Gastroesophageal sphincter (tissue), 4 donors: Measurements from ENCODE around the gene ZNF521. TPM values are rescaled to one million over a fixed set of nuclear protein-coding genes. Genes with fewer than 3 reads are reported as not detected.

Source experiments
- ATAC-seq: fragments of 150-250 bp; one replicate; pipeline ENCODE4 v1.9.1; 2016; ENCODE audit warnings: mild to moderate bottlenecking, moderate library complexity
- H3K27ac ChIP-seq, 4 donors: fragments of 200-600 bp; sonication (generic) in 3 of 4; 1 replicate in 3 of 4; 2 replicates in 1 of 4; pipeline ENCODE4 v1.5.1; 2016 to 2019
- H3K27me3 ChIP-seq: fragments of 200-600 bp; sonication (generic); one replicate; pipeline ENCODE4 v1.5.1; 2019
- H3K36me3 ChIP-seq, 2 donors: fragments of 200-600 bp; sonication (generic); one replicate each; pipeline ENCODE4 v1.5.1; 2019; ENCODE audit warnings: control low read depth in 1 of 2
- H3K4me1 ChIP-seq, 3 donors: fragments of 200-600 bp; sonication (generic); 1 replicate in 2 of 3; 2 replicates in 1 of 3; pipeline ENCODE4 v1.5.1; 2016 to 2019; ENCODE audit warnings: control low read depth in 2 of 3
- H3K4me3 ChIP-seq, 2 donors: fragments of 200-600 bp; sonication (generic); one replicate each; pipeline ENCODE4 v1.5.1; 2019; ENCODE audit warnings: mild to moderate bottlenecking in 1 of 2, moderate library complexity in 1 of 2
- H3K9me3 ChIP-seq, 3 donors: fragments of 200-600 bp; sonication (generic); one replicate each; pipeline ENCODE4 v1.5.1; 2017 to 2019; ENCODE audit warnings: control low read depth in 2 of 3
- CTCF ChIP-seq, 4 experiments: fragments of 200-600 bp in 2 of 4; fragments of 450-650 bp in 2 of 4; sonication (generic) in 1 of 4; IDR thresholded peaks; one replicate each; pipeline ENCODE4 v1.5.1; 2017 to 2019; ENCODE audit warnings: antibody characterized with exemption in 4 of 4, mild to moderate bottlenecking in 2 of 4, moderate library complexity in 2 of 4
- EP300 ChIP-seq: sonication (generic); formaldehyde crosslinking; IDR thresholded peaks from one replicate; pipeline ENCODE4 v1.6.1; 2017; ENCODE audit warnings: antibody characterized with exemption, mild to moderate bottlenecking
- POLR2A ChIP-seq, 2 donors: fragments of 450-650 bp; IDR thresholded peaks; one replicate each; pipeline ENCODE4 v1.6.1; 2017; ENCODE audit warnings: antibody characterized with exemption in 2 of 2, mild to moderate bottlenecking in 2 of 2, moderate library complexity in 1 of 2
- POLR2AphosphoS5 ChIP-seq: sonication (generic); formaldehyde crosslinking; IDR thresholded peaks from one replicate; pipeline ENCODE4 v1.6.1; 2017; ENCODE audit warnings: antibody characterized with exemption
- WGBS, 2 donors: methylation state at CpG; one replicate each; pipeline ENCODE4 v1.1.5; 2018; ENCODE audit warnings: low coverage in 1 of 2; 5-methylcytosine and 5-hydroxymethylcytosine counted together
- total RNA-seq, 4 donors: library from RNA; depleted of rRNA; stranded (reverse); fragments of >200 nt; gene quantifications; one replicate each; pipeline ENCODE4 v1.1.0, GENCODE V29; 2016

The ZNF521 gene
- total RNA-seq, 4 donors from 2014 or later = 9.9 to 29.3 (median 13.4) TPM

DNA sequence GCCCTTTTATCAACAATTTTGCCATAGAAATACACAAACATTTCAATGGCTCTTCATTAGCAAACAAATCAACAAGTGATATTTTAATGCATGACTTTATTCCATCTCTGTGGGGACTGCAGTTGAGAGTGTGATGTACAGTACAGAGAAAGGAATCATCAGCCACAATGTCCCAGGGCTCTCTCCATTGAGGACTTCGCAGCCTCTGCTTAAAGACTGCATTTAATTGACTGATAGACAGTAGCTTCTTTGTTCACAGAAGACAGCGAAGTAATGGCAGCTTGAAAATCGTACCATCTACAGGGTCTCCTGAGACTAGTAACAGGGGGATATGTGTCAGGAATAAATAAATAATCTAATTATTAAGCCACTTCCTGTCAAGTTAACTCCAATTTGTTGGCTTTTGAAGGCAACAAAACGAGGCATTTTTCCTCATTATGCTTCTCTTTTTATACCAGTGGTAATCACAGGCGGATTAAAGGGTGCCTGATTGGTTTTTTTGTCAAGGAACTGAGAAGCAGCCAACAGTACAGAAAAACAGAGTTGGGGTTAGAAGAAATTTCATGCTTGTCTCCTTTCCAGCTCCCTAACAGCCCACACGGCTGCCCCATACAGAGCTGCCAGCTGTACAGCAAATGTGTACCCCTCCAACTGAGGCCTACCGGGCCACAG is 164.3 kb downstream of the ZNF521 start:
- Histone ChIP-seq H3K4me3 (no peak overlapping the region), H3K9me3 (no peaks in the 10 kb centered on the region), H3K27me3 (no peaks in the 10 kb centered on the region), H3K36me3 (no peaks in the 10 kb centered on the region), H3K4me1 (no peaks in the 10 kb centered on the region), H3K27ac (no peak overlapping the region)
- ATAC-seq = no peak
- TF ChIP-seq EP300 (no peak), POLR2A (IDR thresholded peaks at IDR 0.05) (no peak), POLR2AphosphoS5 (no peak), CTCF (IDR thresholded peaks at IDR 0.05) (no peak)
- WGBS, 2 donors = 70% methylated on average over 2 to 5 of the region's 7 CpGs

DNA sequence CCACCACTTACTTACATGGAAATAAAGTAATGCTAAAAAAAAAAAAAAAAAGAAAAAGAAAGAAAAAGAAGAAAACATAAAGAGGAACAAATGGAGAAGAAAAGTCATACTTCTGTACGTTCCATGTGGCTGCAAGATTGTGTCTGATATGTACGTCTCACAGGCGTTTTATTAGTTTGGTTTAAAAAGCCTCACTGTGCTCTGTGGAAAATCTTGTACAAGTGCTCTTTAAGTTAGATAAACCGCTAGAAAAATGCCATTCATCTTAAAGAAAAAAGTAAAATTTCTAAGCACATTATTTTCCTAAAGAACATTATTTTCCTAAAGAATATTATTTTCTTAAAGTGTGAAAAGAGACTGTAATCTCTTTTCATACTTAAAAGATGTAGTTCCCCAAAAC is 165.1 kb downstream of the ZNF521 start:
- H3K4me1 ChIP-seq = no peaks in the 10 kb centered on the region
- no peak for TF ChIP-seq POLR2A (IDR thresholded peaks at IDR 0.05)
- TF ChIP-seq POLR2AphosphoS5 = no peak
- TF ChIP-seq CTCF (IDR thresholded peaks at IDR 0.05) = no peak
- TF ChIP-seq EP300 = no peak
- no peaks in the 10 kb centered on the region for H3K36me3 ChIP-seq
- H3K9me3 ChIP-seq = no peaks in the 10 kb centered on the region
- no peak for ATAC-seq
- no peak overlapping the region for H3K27ac ChIP-seq
- H3K27me3 ChIP-seq = no peaks in the 10 kb centered on the region
- H3K4me3 ChIP-seq = no peak overlapping the region
- WGBS, 2 donors = 49 to 90% methylated on average over 4 of the region's 4 CpGs

GRCh38 chr18:25181993-25182392 is 170.0 kb downstream of the ZNF521 start:
- no peak for ATAC-seq
- 86 to 100% methylated on average over 2 of the region's 2 CpGs for WGBS, 2 donors

GRCh38 chr18:25181581-25181980 is 170.4 kb downstream of the ZNF521 start:
- no peak for ATAC-seq
- Histone ChIP-seq H3K36me3 (no peaks in the 10 kb centered on the region), H3K4me3 (no peak overlapping the region), H3K4me1 (no peaks in the 10 kb centered on the region), H3K27me3 (no peaks in the 10 kb centered on the region), H3K27ac (no peak overlapping the region), H3K9me3 (no peaks in the 10 kb centered on the region)
- WGBS, 2 donors = 63 to 73% methylated on average over 3 of the region's 3 CpGs
- TF ChIP-seq POLR2A (IDR thresholded peaks at IDR 0.05) = no peak
- TF ChIP-seq POLR2AphosphoS5 = no peak
- no peak for TF ChIP-seq EP300
- TF ChIP-seq CTCF (IDR thresholded peaks at IDR 0.05) = no peak

More at GRCh38 chr18:25181993-25182392, 170.0 kb downstream of the ZNF521 start:
- H3K36me3 ChIP-seq = no peaks in the 10 kb centered on the region
- H3K27me3 ChIP-seq = no peaks in the 10 kb centered on the region
- H3K9me3 ChIP-seq = no peaks in the 10 kb centered on the region
- H3K4me1 ChIP-seq = no peaks in the 10 kb centered on the region
- H3K4me3 ChIP-seq = no peak overlapping the region
- H3K27ac ChIP-seq = no peak overlapping the region
- TF ChIP-seq EP300 (no peak), POLR2AphosphoS5 (no peak), CTCF (IDR thresholded peaks at IDR 0.05) (no peak), POLR2A (IDR thresholded peaks at IDR 0.05) (no peak)

- Histone ChIP-seq H3K36me3 (no peaks in the 10 kb centered on the region), H3K4me3 (no peak overlapping the region), H3K27ac (no peak overlapping the region), H3K27me3 (no peaks in the 10 kb centered on the region), H3K9me3 (no peaks in the 10 kb centered on the region), H3K4me1 (no peaks in the 10 kb centered on the region)
- 71 to 73% methylated on average over 4 to 5 of the region's 6 CpGs for WGBS, 2 donors
- no peak for ATAC-seq
- no peak for TF ChIP-seq POLR2AphosphoS5
- no peak for TF ChIP-seq POLR2A (IDR thresholded peaks at IDR 0.05)
- no peak for TF ChIP-seq CTCF (IDR thresholded peaks at IDR 0.05)
- no peak for TF ChIP-seq EP300
These were observed 170.9 kb downstream of the ZNF521 start for GRCh38 chr18:25180973-25181548.
